ENCODE data around the gene RAB43. TPM values are rescaled to one million over a fixed set of nuclear protein-coding genes. Genes with fewer than 3 reads are reported as not detected.
"Not testable (repeated sequence)": the region's sequence is repeated elsewhere in the genome, so short reads cannot be mapped to it uniquely, and the experiment has no call there.

RAB43 gene
- total RNA-seq, 4 donors from 2014 or later, result 9.1 to 18.7 (median 11.3) TPM

DNA sequence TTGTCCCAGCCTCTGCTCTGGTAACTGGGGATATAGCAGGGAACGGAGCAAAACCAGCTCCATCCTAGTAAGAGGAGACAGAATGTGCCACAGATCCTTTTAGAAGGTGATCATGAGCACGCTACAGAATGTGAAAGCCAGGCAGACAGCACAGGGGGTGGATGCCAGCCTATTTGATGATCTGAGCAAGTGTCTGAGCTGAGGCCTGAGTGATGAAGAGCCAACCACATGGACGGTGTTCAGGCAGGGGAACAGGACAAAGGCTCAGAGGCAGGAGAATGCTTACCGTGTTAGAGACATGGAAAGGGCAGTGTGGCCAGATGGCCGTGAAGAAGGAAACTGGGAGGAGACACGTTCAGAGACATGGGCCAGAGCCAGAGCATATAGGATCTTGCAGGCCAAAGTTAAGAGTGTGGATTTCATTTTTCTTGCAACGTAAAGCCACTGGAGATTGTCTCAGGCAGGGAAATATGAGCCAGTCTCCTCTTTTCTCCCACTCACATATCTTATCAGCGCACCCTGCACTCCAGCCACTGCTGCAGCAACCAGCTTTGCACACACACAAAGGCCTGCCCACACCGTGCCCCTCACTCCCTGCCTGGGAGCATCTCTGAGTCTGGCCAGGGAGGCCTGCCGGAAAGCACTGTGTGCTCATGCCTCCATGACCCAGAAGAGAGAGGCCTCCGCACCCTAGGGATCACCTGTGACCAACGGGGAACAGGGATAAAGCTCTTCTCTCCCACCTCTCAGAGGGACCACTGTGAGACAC is 20.1 kb downstream of the RAB43 start:
- Histone ChIP-seq H3K27me3 (no peaks in the 10 kb centered on the region), H3K4me1 (no peaks in the 10 kb centered on the region), H3K4me3 (no peak overlapping the region), H3K36me3 (peaks cover 0 to 5% (median 0%) of the 10 kb centered on the region in 3 donors), H3K27ac (no peak overlapping the region), H3K9me3 (no peaks in the 10 kb centered on the region)
- DNase-seq, result no peak
- no peak for TF ChIP-seq POLR2A (IDR thresholded peaks at IDR 0.05)
- TF ChIP-seq, protein P1, sequence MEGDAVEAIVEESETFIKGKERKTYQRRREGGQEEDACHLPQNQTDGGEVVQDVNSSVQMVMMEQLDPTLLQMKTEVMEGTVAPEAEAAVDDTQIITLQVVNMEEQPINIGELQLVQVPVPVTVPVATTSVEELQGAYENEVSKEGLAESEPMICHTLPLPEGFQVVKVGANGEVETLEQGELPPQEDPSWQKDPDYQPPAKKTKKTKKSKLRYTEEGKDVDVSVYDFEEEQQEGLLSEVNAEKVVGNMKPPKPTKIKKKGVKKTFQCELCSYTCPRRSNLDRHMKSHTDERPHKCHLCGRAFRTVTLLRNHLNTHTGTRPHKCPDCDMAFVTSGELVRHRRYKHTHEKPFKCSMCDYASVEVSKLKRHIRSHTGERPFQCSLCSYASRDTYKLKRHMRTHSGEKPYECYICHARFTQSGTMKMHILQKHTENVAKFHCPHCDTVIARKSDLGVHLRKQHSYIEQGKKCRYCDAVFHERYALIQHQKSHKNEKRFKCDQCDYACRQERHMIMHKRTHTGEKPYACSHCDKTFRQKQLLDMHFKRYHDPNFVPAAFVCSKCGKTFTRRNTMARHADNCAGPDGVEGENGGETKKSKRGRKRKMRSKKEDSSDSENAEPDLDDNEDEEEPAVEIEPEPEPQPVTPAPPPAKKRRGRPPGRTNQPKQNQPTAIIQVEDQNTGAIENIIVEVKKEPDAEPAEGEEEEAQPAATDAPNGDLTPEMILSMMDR (IDR thresholded peaks at IDR 0.05), result no peak

DNA sequence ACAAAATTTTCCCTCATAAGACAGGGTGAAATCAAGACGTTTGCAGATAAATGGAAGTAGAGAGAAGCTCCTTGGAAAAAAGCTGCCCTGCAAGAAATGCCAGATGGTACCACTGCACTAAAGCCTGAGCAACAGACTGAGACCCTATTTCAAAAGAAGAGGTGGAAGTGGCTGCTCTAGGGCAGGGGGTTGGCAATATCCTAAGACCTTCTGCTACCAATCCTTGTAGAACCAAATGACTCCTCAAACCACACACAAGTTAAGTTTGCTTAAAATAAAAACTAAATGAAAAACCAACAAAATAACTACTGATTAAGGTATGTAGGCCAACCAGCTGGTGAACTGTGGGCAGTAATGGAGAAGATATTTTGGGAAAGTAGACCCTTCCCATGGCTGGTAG is 21.3 kb downstream of the RAB43 start:
- H3K36me3 ChIP-seq, result peaks cover 0 to 5% (median 0%) of the 10 kb centered on the region in 3 donors
- H3K9me3 ChIP-seq, result no peaks in the 10 kb centered on the region
- H3K4me3 ChIP-seq, result no peak overlapping the region
- H3K27me3 ChIP-seq, result no peaks in the 10 kb centered on the region
- H3K27ac ChIP-seq, result no peak overlapping the region
- H3K4me1 ChIP-seq, result no peaks in the 10 kb centered on the region
- TF ChIP-seq POLR2A (IDR thresholded peaks at IDR 0.05), result no peak
- TF ChIP-seq, protein P1 (IDR thresholded peaks at IDR 0.05), result no peak
- no peak for DNase-seq

DNA sequence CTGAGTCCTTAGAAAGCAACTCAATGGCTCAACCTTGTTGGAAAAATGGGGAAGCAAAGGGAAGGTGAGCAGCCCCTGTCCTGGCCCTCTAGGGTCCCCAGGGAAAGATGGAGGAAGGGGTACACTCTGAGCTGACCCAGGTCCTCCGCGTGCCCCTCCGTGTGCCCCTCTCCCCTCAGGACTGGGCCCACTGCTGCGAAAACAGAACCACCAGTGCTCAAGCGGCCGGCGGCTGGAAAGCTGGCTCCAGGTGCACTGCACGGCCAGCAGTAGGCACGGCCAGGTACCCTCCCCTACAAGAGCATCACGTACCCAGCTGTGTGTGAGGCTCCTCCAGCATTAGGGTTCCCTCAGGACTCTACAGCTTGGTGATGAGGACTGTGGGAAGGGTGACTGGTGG is 26.3 kb downstream of the RAB43 start:
- Histone ChIP-seq H3K4me3 (no peak overlapping the region), H3K9me3 (no peaks in the 10 kb centered on the region), H3K36me3 (peaks cover 0 to 39% (median 0%) of the 10 kb centered on the region in 3 donors), H3K4me1 (no peaks in the 10 kb centered on the region), H3K27me3 (no peaks in the 10 kb centered on the region), H3K27ac (no peak overlapping the region)
- DNase-seq, result no peak
- TF ChIP-seq, protein P1 (IDR thresholded peaks at IDR 0.05), result no peak
- no peak for TF ChIP-seq POLR2A (IDR thresholded peaks at IDR 0.05)

DNA sequence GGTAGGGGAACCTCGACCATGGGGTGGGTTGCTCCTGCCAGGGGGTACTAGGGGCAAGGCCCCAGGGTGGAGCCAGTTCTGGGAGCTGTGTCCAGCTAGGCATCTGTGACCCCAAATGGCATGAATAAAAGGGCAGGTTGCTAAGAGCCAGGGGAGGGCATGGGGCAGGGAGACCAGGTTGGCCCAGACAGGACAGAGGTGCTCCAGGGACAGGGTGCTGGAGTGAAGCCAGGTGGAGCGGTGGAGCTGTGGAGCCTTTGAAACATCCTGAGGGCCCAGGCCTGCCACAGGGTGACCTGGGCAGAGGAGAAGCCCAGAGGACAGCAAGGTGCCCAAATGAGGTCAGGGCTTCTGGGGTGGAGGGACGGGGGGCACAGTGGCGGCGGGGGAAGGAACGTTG is 33.3 kb downstream of the RAB43 start:
- H3K27me3 ChIP-seq, H3K9me3 ChIP-seq, H3K4me1 ChIP-seq, H3K27ac ChIP-seq, DNase-seq, H3K4me3 ChIP-seq: not testable (repeated sequence)
- H3K36me3 ChIP-seq, result peaks cover 0 to 22% (median 0%) of the 10 kb centered on the region in 3 donors

DNA sequence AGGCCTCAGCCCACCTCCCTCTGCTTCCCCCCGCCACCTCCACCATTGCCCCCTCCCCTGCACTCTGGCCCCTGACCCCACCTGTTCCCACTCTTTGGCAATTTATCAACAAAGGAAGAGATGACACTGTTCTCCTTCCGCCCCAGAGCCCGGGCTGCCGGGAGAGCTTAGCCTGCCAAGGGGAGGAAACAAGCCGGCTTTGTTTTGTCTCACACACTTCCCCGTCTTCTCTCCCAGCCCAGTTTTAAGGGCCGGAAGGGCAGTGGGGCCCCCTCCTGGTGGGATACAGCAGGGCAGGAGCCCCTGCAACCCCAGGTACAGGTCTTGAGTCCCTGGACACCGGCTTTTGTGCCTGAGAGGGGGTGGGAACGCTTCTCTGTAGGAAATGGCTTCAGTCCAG is 33.7 kb downstream of the RAB43 start:
- not testable (repeated sequence) for H3K27ac ChIP-seq, H3K4me3 ChIP-seq, H3K27me3 ChIP-seq, DNase-seq, H3K9me3 ChIP-seq, H3K4me1 ChIP-seq
- peaks cover 0 to 18% (median 0%) of the 10 kb centered on the region in 3 donors for H3K36me3 ChIP-seq

DNA sequence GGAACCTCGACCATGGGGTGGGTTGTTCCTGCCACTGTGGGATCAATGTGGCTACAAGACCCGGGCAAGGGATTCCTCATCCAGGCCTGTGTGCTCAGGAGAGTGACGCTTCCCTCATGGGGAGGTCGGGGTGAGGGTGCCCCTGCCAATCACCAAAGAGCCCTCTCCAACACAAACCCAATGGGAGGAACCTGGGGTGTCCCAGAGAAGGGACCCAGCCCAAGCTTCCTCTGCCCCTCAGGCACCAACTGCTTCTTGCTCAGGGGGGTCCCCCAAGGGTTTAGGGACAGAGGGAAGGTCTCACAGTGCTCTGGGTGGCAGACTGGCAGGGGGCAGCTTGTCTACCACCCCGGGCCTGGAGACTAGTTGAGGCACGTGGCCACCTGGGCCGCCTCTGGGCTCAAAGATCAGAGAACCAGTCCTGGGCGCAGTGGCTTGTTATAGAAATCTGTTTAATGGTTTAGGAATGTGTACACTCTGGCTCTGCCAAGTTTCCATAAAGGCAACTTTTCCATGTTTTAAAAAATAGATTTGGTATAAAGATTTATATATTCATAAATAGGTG is 34.4 kb downstream of the RAB43 start:
- TF ChIP-seq, protein P1 (IDR thresholded peaks at IDR 0.05), result no peak
- TF ChIP-seq POLR2A (IDR thresholded peaks at IDR 0.05), result no peak
- H3K27ac ChIP-seq, result peak overlapping the region in 3 of 4 donors; percentile 17 to 79 (median 74)
- H3K9me3 ChIP-seq, result no peaks in the 10 kb centered on the region
- peaks cover 0 to 11% (median 0%) of the 10 kb centered on the region in 3 donors for H3K36me3 ChIP-seq
- H3K4me1 ChIP-seq, result peaks cover 0 to 6% (median 0%) of the 10 kb centered on the region in 4 donors
- H3K4me3 ChIP-seq, result no peak overlapping the region
- no peaks in the 10 kb centered on the region for H3K27me3 ChIP-seq
- no peak for DNase-seq
